Peyer's patch (tissue), 4 donors: Measurements from ENCODE around the gene AIG1.

Source experiments
- CTCF ChIP-seq, 6 experiments: fragments of 450-650 bp in 4 of 6; fragments of 200-600 bp in 2 of 6; sonication (generic) in 1 of 6; IDR thresholded peaks; one replicate each; pipeline ENCODE4 v1.5.1; 2017 to 2019; ENCODE audit warnings: antibody characterized with exemption in 6 of 6, mild to moderate bottlenecking in 3 of 6, moderate library complexity in 1 of 6
- POLR2A ChIP-seq, 2 donors: fragments of 450-650 bp; IDR thresholded peaks; one replicate each; pipeline ENCODE4 v1.5.1; 2017; ENCODE audit warnings: antibody characterized with exemption in 2 of 2, mild to moderate bottlenecking in 2 of 2, moderate library complexity in 2 of 2

DNA sequence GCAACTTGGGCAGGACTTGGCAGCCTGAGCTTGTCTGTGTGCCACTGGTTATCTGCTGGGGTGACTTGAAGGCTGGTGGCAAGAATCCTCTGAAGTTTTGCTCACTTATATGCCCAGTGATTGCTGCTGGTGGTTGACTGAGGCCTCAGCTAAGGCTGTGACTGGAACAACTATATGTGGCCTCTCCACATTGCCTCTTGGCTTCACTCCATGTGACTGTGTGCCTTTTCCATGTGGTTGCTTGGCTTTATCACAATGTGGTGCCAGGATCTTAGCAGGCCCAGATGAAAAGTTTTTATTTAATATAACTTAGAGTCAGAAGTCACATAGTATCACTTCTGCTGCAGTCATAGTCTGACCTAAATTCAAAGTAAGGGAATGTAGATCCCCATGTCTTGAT, 285.3 kb downstream of the AIG1 start:
- TF ChIP-seq CTCF (IDR thresholded peaks at IDR 0.05) (no peak), POLR2A (IDR thresholded peaks at IDR 0.05) (no peak)
